Fibroblast of pulmonary artery (primary cell): ENCODE results near the gene STK40.
A peak's percentile ranks its signal among the peaks of the same experiment; 100 is the strongest.

Experiments
- DNase-seq: peaks from one replicate; pipeline ENCODE4 v3.0.0-alpha.2; 2010; ENCODE audit warnings: low read depth
- H3K4me3 ChIP-seq: replicated peaks from 2 replicates; pipeline ENCODE4 v1.5.1; 2011; ENCODE audit warnings: low read depth, mild to moderate bottlenecking, control low read depth, low read length, moderate library complexity
- CTCF ChIP-seq: IDR thresholded peaks from 2 replicates; pipeline ENCODE4 v1.5.1; 2011; ENCODE audit warnings: mild to moderate bottlenecking, control low read depth, low read length, inconsistent platforms; ENCODE audit errors: missing control alignments

STK40 gene

DNA sequence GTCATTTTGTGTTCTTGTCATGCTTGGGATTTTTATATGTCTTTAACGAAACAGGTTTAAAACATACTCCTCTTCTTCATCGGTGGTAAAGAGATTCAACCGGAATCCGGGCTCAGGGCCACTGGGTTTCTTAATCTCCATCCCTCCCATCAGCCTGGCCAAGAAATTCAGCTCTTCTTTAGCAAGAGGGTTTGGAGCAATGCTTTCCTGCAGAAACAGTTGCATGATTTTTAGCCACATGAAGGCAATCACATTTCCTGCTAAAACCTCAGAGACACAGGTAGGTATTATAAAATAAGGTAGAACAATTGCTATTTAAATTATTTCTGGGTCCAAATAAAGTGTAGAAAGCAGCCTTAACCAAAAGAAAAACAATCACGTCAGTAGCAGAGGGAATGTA, 34.7 kb upstream of the STK40 start:
- peak; percentile 52 for DNase-seq
- H3K4me3 ChIP-seq, result no peak overlapping the region
- no peak for TF ChIP-seq CTCF

DNA sequence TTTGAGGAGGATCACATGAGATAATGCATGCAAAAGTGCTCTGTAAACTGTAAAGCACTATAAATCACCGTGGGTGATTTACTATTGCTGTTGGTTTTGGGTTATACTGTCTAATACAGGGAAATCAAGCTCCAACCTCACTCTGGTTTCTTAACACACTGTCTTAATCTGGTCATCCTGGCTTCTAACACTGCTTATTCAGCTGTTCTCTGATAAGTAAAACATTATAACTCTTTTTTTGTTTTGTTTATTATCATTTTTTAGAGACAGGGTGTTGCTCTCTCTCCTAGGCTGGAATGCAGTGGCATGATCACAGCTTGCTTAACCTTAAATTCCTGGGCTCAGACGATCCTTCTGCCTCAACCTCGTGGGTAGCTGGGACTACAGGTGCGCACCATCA, 33.8 kb upstream of the STK40 start:
- no peak for DNase-seq
- no peak for TF ChIP-seq CTCF
- H3K4me3 ChIP-seq, result no peak overlapping the region

GRCh38 chr1:36419140-36419539, 33.4 kb upstream of the STK40 start:
- DNase-seq, result no peak
- TF ChIP-seq CTCF, result no peak
- no peak overlapping the region for H3K4me3 ChIP-seq

- TF ChIP-seq CTCF, result no peak
- DNase-seq, result no peak
- no peak overlapping the region for H3K4me3 ChIP-seq
These were observed 32.2 kb upstream of the STK40 start for GRCh38 chr1:36417931-36418330.

- no peak overlapping the region for H3K4me3 ChIP-seq
- TF ChIP-seq CTCF, result no peak
- DNase-seq, result no peak
These were observed 30.1 kb upstream of the STK40 start for GRCh38 chr1:36415661-36416326.

DNA sequence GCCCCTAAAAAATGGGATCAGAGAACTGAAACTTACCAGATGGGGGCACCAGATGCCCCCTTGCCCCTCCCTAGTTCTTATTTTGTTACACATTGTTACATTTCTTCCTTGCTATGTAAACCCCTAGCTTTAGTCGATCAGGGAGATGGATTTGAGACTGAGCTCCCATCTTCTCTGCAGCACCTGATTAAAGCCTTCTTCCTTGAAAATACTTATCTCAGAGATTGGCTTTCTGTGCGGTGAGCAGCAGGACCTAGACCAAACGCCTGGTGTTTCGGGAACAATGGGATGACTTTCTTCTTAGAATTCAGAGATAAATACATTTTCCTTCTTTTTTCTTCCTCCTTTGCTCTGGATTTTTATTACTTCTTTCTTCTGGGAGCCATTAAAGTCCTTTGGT, 28.7 kb upstream of the STK40 start:
- no peak for TF ChIP-seq CTCF
- no peak for DNase-seq
- no peak overlapping the region for H3K4me3 ChIP-seq
